NCI-H526 (cell line): ENCODE measurements around the gene ZNF527.
A peak's percentile ranks its signal among the peaks of the same experiment; 100 is the strongest.
"Not testable (repeated sequence)": the region's sequence is repeated elsewhere in the genome, so short reads cannot be mapped to it uniquely, and the experiment has no call there.

Experiments used
- DNase-seq, 2 experiments: peaks; one replicate each; lab custom pipeline; 2025; lab: John Stamatoyannopoulos, UW

ZNF527 gene

DNA sequence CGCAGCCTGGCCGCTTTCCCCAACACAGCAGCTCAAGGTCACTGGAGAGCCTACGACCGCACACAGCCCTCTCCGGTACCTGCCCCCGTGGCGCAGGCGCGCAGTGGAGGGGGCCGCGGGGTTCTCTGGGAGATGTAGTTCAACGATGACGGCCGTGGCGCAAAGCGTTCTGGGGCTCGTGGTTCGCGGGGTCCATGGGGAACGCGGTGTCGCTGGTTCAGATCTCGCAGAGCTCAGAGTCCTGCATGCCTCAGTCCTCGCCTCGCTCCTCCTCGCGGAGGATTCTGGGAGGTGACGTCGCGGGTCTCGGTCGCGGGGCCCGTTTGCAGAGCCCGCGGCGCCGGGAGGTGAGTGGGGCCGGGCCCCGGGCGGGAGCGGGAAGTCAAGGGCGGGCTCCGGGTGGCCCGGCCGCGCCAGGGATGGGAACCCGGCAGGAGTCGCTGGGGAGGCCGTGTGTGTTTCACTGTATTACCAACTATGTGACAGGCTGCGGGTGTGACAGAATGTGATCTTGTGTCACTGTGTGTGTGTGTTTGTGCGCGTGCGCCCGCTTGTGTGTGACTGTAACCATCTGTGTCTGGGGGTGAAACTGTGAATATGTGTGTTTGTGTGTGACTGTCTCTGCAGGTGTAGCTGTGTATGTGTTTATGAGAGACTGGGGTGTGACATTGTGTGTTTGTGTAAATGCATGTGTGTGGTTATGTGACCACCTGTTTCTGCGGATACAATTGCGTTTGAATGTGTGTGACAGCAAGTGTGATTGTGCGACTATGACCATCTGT lies at the start of gene ZNF527:
Gene ZNF527 (plus strand): TSS at position 220 of the 782 bp plus-strand sequence. CDS start 3,100 bp downstream, outside the sequence.
- DNase-seq = peak; percentile 94 to 98

DNA sequence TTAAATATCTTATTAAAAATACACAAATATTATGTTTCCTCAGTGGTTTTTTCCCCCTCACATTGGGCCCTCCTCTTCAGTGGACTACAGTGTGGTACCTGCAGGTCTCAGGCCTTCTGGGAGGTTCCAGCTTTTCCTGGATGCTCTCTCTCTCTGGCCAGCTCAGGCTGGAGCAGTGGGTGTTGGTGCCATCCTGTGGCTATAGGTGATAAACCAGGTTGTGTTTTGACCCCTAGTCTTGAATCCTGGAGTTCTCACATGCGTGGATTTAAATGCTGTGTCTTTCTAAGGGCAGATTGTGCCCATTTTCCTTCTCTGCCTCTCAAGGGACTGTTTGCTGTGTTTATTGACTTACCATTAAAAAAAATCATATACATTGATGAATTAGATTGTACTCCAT lies 41.2 kb upstream of the ZNF527 start:
- DNase-seq = peak in 1 of 2 experiments; percentile 36

DNA sequence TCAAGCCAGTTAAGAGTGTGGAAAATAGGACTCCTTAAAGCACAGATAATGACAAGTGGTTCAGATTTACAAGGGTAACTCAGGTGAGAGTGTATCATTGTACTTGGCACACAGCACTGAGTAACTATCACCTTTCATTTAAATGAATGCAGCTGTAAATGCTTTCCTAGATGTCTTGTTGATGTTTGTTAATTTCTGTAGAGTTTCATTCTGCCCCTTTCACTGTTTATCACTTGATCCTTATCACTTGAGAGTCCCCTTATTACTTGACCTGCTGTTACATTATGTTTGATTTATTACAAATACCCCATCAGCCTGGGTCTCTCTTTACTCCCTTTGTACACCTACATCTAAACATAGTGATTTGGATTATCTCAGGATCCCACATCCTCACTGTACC lies 38.1 kb upstream of the ZNF527 start:
- no peak for DNase-seq

DNA sequence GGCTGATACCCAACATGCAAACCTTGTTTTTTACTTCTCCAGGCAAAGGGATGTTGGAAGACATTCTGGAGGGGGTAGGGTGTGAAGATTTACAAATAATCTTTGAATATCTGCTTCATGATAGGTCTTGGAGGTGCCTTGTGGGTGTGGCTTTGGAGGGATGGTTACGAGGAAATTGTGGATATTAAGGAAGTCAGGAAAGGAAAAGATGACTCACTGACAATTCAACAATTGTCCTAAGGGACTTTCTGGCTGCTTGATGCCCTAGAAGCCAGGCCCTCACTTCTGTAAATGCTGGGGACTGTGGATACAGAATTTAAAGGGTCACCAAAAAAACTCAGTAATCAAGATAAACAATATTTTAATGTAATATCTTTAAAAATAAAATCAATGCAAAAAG lies 37.4 kb upstream of the ZNF527 start:
- no peak for DNase-seq

DNA sequence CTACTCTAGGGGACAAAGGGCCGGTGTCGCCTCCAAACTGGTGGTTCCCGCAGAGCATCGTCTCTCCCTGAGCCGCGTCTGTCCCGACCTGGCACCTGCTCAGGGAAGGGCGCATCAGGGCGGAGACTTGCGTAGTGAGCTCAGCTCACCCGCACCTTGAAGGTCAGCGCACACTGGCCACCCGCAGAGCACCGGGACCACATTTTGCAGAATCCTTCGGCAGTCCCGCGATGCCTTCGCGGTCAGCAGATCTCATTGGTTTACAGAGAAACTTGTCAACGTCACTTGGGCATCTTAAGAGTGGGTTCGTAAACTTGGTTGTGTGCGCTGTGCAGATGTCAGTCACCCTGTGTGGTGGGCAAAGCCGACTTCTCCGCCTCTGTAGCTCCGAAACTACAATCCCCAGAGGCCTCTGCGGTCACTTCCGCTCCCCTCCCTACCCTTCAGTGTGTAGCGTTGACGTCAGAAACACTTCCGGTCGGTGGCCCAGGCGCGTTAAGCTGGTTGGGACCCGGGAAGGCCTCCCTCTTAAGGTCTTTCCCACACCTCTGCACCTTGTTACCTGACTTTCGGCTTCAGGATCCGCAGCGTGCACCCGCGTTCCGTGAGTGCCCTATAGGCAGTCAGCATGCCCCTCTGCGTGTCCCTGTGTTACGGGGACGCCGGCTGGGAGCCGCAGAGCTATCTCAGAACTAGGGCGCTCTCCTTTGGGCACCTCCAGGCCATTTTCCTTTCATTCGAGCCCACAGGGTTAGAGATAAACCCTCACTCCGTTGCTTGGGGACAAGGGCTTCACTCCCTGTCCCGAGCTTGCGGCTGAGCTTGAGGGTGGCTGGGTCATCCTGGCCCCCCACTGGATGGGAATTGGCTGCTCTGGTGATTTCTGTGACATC lies 36.5 kb upstream of the ZNF527 start:
- peak; percentile 49 to 79 for DNase-seq

DNA sequence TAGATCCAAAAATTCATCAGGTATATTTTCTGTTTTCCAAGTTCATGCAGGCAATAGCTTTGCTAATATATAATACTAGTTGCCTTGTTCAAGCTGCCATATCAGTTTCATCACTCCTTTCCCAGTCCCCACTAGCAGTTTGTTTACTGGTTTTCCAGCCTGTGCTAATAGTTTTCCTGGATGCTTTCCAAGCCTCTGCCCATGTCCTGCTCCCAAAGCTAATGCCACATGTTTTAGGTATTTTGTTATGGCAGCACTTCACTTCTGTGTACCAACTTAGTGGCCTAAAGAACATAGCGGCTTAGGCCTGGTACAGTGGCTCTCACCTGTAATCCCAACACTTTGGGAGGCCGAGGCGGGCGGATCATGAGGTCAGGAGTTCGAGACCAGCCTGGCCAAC lies 28.1 kb upstream of the ZNF527 start:
- DNase-seq = no peak

DNA sequence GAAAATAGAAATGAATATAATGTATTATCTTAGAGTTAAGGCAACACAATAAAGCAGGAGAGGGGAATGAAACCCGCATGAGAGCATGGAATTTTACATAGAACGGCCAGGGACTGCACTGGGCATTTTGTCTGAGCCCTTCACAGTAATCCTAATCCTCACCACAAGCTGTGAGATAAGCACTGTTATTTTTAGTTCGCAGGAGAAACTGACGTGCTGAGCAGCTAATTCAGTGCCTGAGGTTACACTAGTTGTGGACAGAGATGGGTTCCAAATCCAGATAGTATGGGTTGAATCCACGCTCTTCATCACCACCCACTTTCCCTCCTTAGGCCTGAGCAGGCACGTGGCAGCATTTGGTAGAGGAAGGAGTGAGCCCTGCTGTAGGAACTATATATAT lies 24.8 kb upstream of the ZNF527 start:
- DNase-seq = no peak

DNA sequence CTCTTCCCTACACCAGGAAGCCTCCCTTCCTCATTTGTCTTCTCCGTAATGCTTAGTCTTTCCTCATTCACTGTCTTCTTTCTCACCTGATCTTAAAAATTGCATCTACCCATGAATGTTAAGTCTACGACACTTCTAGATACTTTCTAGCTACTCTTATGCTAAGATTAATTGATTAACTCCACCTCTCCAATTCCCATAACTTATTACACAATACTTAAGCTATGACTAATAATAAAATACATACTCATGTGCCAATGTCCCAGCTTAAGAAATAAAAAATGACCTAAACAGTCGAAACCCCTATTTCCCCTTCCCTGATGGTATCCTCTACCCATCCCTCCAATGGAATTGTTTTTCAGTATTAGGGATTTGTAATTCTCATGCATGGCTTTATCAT lies 22.8 kb upstream of the ZNF527 start:
- DNase-seq = no peak

DNA sequence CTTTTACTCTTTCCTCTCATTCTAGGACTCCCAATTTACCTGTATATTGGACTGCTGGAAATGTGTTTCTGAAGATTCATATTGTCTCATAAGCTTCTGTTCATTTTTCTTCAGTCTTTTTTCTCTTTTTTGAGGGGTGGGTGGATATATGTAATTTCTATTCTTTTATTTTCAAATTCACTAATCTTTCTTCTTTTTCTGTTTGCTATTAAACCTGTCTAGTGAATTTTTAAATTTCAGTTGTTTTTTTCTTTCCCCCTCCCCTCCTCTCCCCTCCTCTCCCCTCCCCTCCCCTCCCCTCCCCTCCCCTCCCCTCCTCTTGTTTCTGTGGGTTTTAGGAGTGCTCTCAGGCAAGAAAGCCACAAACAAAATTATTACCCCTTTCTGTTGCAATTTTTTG lies 16.9 kb upstream of the ZNF527 start:
- DNase-seq = no peak

DNA sequence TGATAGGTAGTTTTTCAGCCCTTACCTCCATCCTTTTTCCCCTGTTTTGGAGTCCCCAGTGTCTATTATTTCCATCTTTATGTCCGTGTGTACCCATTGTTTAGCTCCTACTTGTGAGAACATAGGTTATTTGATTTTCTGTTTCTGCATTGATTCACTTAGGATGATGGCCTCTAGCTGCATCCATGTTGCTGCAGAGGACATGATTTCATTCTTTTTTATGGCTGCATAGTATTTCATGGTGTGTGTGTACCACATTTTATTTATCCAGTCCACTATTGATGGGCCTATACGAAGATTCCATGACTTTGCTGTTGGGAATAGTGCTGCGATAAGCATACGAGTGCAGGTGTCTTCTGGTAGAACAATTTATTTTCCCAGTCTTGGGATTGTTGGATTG lies 15.0 kb upstream of the ZNF527 start:
- DNase-seq = no peak

DNA sequence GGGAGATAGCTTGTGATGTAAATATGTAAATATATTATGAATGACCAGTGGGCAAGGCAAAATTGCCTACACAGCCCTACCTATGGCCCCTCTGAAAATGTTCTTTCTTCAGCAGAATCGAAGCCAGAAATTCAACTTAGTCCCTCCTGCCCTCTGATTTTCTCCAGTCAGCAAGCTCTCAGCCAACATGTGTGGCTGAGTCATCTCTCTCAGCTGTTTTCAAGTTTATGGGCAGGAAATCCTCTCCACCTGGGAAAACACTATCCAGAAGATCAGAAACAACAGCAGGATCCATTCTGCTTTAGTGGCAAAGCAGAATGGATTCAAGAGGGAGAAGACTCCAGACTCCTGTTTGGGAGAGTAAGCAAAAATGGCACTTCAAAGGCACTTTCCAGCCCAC lies 8.9 kb upstream of the ZNF527 start:
- DNase-seq = no peak

DNA sequence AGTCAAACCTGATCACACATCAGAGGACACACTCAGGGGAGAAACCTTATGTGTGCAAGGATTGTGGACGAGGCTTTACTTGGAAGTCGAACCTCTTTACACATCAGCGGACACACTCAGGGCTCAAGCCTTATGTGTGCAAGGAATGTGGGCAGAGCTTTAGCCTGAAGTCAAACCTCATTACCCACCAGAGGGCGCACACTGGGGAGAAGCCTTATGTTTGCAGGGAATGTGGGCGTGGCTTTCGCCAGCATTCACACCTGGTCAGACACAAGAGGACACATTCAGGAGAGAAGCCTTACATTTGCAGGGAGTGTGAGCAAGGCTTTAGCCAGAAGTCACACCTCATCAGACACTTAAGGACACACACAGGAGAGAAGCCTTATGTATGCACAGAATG lies 8.2 kb upstream of the ZNF527 start:
- DNase-seq = no peak

DNA sequence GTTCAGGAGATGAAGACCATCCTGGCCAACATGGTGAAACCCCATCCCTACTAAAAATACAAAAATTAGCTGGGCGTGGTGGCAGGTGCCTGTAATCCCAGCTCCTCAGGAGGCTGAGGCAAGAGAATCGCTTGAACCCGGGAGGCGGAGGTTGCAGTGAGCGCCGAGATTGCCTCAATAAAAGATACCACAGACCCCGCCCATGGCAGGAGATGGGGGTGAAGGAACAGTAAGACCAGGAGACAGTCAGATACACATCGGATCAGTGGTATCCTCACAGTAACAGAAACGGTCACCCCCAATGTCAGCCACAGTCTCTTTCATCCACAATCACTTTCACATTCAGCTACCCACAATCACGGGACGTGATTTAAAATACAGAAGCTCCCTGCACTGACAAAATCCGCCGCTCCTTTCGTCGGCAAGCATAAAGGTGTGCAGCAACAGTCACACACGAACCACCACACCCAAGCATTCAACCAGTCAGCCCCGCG lies 466 bp upstream of the ZNF527 start:
- not testable (repeated sequence) for DNase-seq

DNA sequence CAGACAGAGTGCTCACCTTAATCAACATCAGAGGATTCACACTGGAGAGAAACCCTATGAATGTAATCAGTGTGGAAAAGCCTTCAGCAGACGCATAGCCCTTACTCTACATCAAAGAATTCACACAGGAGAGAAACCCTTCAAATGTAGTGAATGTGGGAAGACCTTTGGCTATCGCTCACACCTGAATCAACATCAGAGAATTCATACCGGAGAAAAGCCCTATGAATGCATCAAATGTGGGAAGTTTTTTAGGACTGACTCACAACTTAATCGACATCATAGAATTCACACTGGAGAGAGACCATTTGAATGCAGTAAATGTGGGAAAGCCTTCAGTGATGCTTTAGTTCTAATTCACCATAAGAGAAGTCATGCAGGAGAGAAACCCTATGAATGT lies 18.3 kb downstream of the ZNF527 start:
- DNase-seq = no peak

DNA sequence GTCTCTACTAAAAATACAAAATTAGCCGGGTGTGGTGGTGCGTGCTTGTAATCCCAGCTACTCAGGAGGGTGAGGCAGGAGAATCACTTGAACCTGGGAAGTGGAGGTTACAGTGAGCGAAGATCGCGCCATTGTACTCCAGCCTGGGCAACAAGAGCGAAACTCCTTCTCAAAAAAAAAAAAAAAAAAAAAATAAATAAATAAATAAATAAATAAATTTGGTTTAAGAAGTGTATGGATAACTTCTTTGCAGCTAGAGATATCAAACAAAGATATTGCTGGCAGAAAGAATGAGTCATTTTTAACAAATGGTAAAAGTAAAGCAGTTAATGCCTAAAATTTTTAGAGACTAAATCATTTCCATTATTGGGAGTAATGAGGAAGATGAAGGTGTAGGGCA lies 20.5 kb downstream of the ZNF527 start:
- not testable (repeated sequence) for DNase-seq

DNA sequence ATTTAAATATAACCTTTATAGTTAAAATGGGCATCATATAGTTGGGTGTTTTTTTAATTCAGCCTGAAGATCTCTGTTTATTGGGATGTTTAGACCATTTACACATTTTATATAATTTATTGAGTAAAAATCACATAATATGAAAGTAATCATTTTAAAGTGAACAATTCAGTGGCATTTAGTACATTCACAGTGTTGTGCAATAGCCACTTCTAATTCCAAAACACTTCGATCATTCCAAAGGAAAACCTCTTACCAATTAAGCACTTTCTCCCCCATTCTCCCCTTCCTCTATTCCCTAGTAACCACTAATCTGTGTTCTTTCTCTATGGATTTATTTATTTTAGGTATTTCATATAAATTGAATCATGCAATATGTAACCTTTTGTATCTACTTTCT lies 30.2 kb downstream of the ZNF527 start:
- DNase-seq = no peak

DNA sequence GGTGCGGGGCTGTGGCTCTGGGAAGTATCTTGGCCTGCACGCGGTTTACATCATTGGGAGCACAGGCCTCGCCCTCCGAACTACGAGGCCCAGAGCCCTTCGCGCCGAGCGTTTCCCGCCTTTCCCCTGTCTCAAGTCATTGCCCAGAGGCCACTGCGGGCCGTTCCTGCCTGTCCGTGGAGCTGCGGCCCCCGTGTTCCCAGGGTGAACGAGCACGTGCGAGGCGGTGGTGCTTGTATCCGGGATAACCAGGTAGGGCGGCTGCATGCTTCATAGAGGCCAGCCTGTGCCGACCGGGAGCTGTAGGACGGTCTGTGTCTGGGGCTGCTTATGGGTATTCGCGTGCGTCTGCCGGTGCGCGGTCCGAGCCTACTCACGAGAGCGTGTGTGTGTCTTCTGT lies 32.5 kb downstream of the ZNF527 start:
- no peak for DNase-seq

DNA sequence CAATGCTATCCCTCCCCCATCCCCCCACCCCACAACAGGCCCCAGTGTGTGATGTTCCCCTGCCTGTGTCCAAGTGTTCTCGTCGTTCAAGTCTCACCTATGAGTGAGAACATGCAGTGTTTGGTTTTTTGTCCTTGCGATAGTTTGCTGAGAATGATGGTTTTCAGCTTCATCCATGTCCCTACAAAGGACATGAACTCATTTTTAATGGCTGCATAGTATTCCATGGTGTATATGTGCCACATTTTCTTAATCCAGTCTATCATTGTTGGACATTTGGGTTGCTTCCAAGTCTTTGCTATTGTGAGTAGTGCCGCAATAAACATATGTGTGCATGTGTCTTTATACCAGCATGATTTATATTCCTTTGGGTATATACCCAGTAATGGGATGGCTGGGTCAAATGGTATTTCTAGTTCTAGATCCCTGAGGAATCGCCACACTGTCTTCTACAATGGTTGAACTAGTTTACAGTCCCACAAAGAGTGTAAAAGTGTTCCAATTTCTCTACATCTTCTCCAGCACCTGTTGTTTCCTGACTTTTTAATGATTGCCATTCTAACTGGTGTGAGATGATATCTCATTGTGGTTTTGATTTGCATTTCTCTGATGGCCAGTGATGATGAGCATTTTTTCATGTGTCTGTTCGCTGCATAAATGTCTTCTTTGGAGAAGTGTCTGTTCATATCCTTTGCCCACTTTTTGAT lies 35.4 kb downstream of the ZNF527 start:
- DNase-seq = not testable (repeated sequence)

DNA sequence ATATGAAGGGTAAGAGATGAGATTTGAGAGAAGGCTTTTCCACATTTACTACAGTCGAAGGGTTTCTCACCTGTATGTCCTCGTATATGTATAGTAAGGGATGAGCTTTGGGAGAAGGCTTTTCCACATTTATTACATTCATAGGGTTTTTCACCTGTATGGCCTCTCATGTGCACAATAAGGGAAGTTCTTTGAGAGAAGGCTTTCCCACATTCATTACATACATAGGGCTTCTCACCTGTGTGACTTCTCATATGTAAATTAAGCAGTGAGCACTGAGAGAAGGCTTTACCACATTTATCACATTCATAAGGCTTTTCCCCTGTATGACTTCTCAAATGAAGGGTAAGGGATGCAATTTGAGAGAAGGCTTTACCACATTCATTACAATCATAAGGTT lies 41.8 kb downstream of the ZNF527 start:
- no peak for DNase-seq

DNA sequence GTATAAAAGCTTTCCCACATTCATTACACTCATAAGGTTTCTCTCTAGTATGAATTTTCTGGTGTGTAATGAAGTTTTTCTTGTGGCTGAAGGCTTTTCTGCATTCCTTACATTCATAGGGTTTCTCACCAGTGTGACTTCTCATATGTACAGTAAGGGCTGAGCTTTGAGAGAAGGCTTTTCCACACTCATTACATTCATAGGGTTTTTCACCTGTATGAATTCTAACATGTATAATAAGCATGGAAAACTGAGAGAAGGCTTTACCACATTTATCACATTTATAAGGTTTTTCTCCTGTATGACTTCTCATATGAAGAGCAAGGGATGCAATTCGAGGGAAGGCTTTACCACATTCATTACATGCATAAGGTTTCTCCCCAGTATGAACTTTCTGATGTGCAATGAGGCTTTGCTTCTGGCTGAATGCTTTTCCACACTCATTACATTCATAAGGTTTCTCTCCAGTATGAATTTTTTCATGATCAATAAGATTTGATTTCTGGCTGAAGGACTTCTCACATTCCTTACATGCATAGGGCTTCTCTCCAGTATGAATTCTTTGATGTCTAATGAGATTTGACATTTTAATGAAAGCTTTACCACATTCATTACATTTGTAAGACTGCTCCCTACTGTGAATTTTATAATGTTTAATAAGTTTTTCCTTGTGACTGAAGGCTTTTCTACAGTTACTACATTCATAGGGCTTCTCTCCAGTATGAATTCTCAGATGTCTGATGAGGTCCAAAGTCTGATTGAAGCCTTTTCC lies 42.6 kb downstream of the ZNF527 start:
- no peak for DNase-seq
